Measurements from ENCODE around the gene LHX1. TPM values are rescaled to one million over a fixed set of nuclear protein-coding genes. Genes with fewer than 3 reads are reported as not detected.

The LHX1 gene
- total and polyA plus RNA-seq, 10 of the 15 experiments (the other 5 are each of a cell fraction or from before 2014, with no cell fraction given), result not detected

GRCh38 chr17:36937959-36938565 lies 787 bp downstream of the LHX1 start:
- peaks cover 57 to 74% of the 10 kb centered on the region in 2 experiments for H3K27me3 ChIP-seq (replicated peaks in 1 of 2; ENCODE audit: control insufficient read depth in 2 of 2, insufficient read depth in 2 of 2, low read length in 1 of 2)
- WGBS (ENCODE audit: insufficient coverage, insufficient replicate concordance, low lambda C conversion rate, missing lambda C conversion rate), result 27% methylated on average over 36 of the region's 36 CpGs
- TF ChIP-seq, protein P1, sequence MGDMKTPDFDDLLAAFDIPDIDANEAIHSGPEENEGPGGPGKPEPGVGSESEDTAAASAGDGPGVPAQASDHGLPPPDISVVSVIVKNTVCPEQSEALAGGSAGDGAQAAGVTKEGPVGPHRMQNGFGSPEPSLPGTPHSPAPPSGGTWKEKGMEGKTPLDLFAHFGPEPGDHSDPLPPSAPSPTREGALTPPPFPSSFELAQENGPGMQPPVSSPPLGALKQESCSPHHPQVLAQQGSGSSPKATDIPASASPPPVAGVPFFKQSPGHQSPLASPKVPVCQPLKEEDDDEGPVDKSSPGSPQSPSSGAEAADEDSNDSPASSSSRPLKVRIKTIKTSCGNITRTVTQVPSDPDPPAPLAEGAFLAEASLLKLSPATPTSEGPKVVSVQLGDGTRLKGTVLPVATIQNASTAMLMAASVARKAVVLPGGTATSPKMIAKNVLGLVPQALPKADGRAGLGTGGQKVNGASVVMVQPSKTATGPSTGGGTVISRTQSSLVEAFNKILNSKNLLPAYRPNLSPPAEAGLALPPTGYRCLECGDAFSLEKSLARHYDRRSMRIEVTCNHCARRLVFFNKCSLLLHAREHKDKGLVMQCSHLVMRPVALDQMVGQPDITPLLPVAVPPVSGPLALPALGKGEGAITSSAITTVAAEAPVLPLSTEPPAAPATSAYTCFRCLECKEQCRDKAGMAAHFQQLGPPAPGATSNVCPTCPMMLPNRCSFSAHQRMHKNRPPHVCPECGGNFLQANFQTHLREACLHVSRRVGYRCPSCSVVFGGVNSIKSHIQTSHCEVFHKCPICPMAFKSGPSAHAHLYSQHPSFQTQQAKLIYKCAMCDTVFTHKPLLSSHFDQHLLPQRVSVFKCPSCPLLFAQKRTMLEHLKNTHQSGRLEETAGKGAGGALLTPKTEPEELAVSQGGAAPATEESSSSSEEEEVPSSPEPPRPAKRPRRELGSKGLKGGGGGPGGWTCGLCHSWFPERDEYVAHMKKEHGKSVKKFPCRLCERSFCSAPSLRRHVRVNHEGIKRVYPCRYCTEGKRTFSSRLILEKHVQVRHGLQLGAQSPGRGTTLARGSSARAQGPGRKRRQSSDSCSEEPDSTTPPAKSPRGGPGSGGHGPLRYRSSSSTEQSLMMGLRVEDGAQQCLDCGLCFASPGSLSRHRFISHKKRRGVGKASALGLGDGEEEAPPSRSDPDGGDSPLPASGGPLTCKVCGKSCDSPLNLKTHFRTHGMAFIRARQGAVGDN (IDR thresholded peaks at IDR 0.05), result no peak
- TF ChIP-seq EZH2 (IDR thresholded peaks at IDR 0.05; ENCODE audit: borderline replicate concordance, control insufficient read depth, low read depth, low read length) (peak; percentile 13; the same call in 1 of the 2 replicates), SUZ12 (IDR thresholded peaks at IDR 0.05; ENCODE audit: unreplicated experiment) (peak; percentile 28)
- no peak overlapping the region for H3K9ac ChIP-seq (ENCODE audit: control insufficient read depth, insufficient read depth, low read length)
- SMC1A ChIA-PET (ENCODE audit: uncharacterized antibody, unreplicated experiment), result no interaction called here
- H3K36me3 ChIP-seq (ENCODE audit: control insufficient read depth in 2 of 2, insufficient read depth in 2 of 2, low read length in 1 of 2), result no peaks in the 10 kb centered on the region
- RAD21 ChIA-PET (ENCODE audit: unreplicated experiment), result no interaction called here
- no peak overlapping the region for H3K4me3 ChIP-seq
- intact Hi-C loops (cut with micrococcal nuclease; ENCODE audit: unreplicated experiment) (no loop called here), in situ Hi-C loops (cut with MboI) (no loop called here)
- no peaks in the 10 kb centered on the region for H4K20me1 ChIP-seq (ENCODE audit: control insufficient read depth, insufficient read depth)
- FAIRE-seq (no peak), DNase-seq (ENCODE audit: low read depth, low spot score) (no peak), ATAC-seq (no peak)
- H3K27ac ChIP-seq (ENCODE audit: control insufficient read depth, insufficient read depth), result no peak overlapping the region
- no TSS peak for BruUV-seq (replicated peaks)
- no peaks in the 10 kb centered on the region for H3K79me2 ChIP-seq (ENCODE audit: control insufficient read depth, insufficient read depth, low read length)
- POLR2A ChIA-PET, result interaction anchor here (0.6 kb wide), 1 partner anchor 79 kb away, joined by 3 read pairs; no protein-coding TSS in a partner anchor
- H3K4me1 ChIP-seq (ENCODE audit: control insufficient read depth, insufficient read depth, low read length), result no peaks in the 10 kb centered on the region
- no peaks in the 10 kb centered on the region; the same call in 2 of the 3 replicates for H3K9me3 ChIP-seq (replicated peaks; ENCODE audit: control insufficient read depth, insufficient read depth, low read length)
- no peak overlapping the region for H2AFZ ChIP-seq (ENCODE audit: control insufficient read depth, low read depth, low read length)
- H3K4me2 ChIP-seq (ENCODE audit: control insufficient read depth, insufficient read depth), result peak overlapping the region; percentile 33; the same call in 1 of the 2 replicates
- CTCF ChIA-PET, result no interaction called here

Measured in GM12878 (cell line).